GM18499 (cell line): ENCODE data around the gene LRIG2.
"Not testable (repeated sequence)": the region's sequence is repeated elsewhere in the genome, so short reads cannot be mapped to it uniquely, and the experiment has no call there.

Experiments
- ATAC-seq: cut with Tn5 transposase; IDR thresholded peaks from one replicate; pipeline ENCODE4 v1.9.1; 2021; ENCODE audit warnings: moderate number of reproducible peaks; ENCODE audit not compliant: insufficient read depth, unreplicated experiment

Gene LRIG2

DNA sequence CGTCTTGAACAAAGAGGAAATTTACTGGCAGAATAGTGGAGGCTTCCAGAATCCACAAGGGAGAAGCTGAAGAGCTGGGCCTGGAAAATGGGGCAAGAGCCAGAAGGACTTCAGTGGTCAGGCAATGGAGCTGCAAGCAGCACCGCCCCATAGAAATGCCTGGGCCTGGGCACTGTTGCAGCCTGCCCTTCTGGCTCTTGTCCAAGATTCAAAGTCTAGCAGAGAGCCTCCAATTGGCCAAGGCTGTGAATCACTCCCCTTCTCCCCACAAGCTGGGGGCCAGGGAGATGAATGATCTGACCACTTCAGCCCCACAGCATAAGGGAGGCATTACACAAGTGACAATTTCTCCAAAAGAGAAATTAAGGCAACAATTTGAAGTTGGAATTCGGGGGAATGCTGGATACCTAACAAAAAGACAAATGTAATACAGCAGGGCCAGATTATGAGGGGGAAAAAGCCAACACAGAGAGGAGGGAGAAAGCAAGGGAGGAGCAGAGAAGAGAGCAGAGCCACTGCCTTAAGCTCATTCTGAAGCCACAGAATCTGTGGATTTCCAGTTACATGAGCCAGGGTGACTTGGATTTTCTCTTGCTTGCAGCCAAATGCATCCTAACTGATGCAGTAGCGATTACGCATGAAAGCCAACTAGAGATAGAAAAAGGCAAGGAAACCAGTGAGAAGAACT is 80.3 kb downstream of the LRIG2 start:
- ATAC-seq: no peak

GRCh38 chr1:113156368-113156767 is 83.4 kb downstream of the LRIG2 start:
- no peak for ATAC-seq

- not testable (repeated sequence) for ATAC-seq
These were observed 85.7 kb downstream of the LRIG2 start for GRCh38 chr1:113158743-113159142.

DNA sequence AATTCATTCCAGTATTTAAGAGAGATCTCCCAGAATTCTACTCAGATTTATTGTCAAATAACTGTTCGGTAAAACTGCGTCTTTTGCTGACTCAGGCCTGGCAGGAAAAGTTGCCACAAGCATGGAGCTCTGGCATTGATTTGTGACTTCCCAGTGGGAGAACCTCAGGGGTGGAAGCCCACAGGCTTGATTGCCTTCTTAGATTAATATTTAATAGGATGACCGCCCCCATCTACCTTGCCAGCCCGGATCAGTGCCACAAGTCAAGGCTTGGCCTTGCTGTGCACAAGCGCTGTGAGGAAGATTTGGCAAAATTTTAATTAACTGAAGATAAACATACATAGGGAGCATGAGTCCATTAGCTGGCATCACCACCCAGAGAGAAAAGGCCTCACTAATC is 93.5 kb downstream of the LRIG2 start:
- ATAC-seq: no peak

GRCh38 chr1:113168946-113169345 is 95.9 kb downstream of the LRIG2 start:
- no peak for ATAC-seq

GRCh38 chr1:113169591-113169990 is 96.6 kb downstream of the LRIG2 start:
- no peak for ATAC-seq

GRCh38 chr1:113170519-113170918 is 97.5 kb downstream of the LRIG2 start:
- no peak for ATAC-seq

- no peak for ATAC-seq
These were observed 105.1 kb downstream of the LRIG2 start for GRCh38 chr1:113178106-113178505.

- ATAC-seq: no peak
These were observed 105.5 kb downstream of the LRIG2 start for GRCh38 chr1:113178522-113178921.
